Natural killer cell (primary cell): ENCODE measurements around the gene AXIN2. TPM values are rescaled to one million over a fixed set of nuclear protein-coding genes. Genes with fewer than 3 reads are reported as not detected.

Experiments
- ATAC-seq, 3 donors: fragments of 150-1000 bp in 2 of 3; fragments of 200-7000 bp in 1 of 3; cut with Tn5 transposase; 1 replicate in 1 of 3; 2 replicates in 2 of 3; pipeline ENCODE4 v1.10.0; 2021; ENCODE audit warnings: mild to moderate bottlenecking in 2 of 3, moderate library complexity in 2 of 3
- DNase-seq, 2 donors: peaks; one replicate each; pipeline versions ENCODE4 v3.0.0 to v3.0.0-alpha.2; 2013 to 2021; ENCODE audit warnings: mixed read lengths in 1 of 2
- H3K27ac ChIP-seq: one replicate; pipeline ENCODE4 v1.5.1; 2013; ENCODE audit warnings: mild to moderate bottlenecking, low read length
- H3K27me3 ChIP-seq: one replicate; pipeline ENCODE4 v1.6.1; 2013; ENCODE audit warnings: low read length; ENCODE audit not compliant: control insufficient read depth, insufficient read depth
- H3K36me3 ChIP-seq: one replicate; pipeline ENCODE4 v1.6.1; 2013; ENCODE audit warnings: low read length; ENCODE audit not compliant: control insufficient read depth, insufficient read depth
- H3K4me1 ChIP-seq: one replicate; pipeline ENCODE4 v1.6.1; 2013; ENCODE audit warnings: low read length; ENCODE audit not compliant: control insufficient read depth, insufficient read depth
- H3K4me3 ChIP-seq: one replicate; pipeline ENCODE4 v1.5.1; 2013; ENCODE audit warnings: low read length
- H3K9me3 ChIP-seq: one replicate; pipeline ENCODE4 v1.6.1; 2013; ENCODE audit warnings: low read length; ENCODE audit not compliant: control insufficient read depth, insufficient read depth
- H3K27ac Mint-ChIP-seq, 2 donors: one replicate each; pipeline ENCODE4 v1.8.0; 2022; ENCODE audit warnings: mild to moderate bottlenecking in 2 of 2, mixed read lengths in 2 of 2, moderate library complexity in 1 of 2
- H3K27me3 Mint-ChIP-seq, 2 donors: one replicate each; pipeline ENCODE4 v1.8.0; 2022; ENCODE audit warnings: low read depth in 2 of 2, mixed read lengths in 2 of 2
- H3K36me3 Mint-ChIP-seq: one replicate; pipeline ENCODE4 v1.8.0; 2022; ENCODE audit warnings: mixed read lengths
- H3K4me1 Mint-ChIP-seq, 2 donors: one replicate each; pipeline ENCODE4 v1.8.0; 2022; ENCODE audit warnings: mixed read lengths in 2 of 2
- H3K4me3 Mint-ChIP-seq: one replicate; pipeline ENCODE4 v1.8.0; 2022; ENCODE audit warnings: mild to moderate bottlenecking, moderate library complexity, mixed read lengths
- H3K9me3 Mint-ChIP-seq, 2 donors: one replicate each; pipeline ENCODE4 v1.8.0; 2022; ENCODE audit warnings: mixed read lengths in 2 of 2
- WGBS: methylation state at CpG from one replicate; pipeline ENCODE4 v1.1.7; 2013; ENCODE audit warnings: missing lambda C conversion rate; ENCODE audit not compliant: insufficient coverage; 5-methylcytosine and 5-hydroxymethylcytosine counted together
- intact Hi-C: fragments of 100-400 bp; cut with micrococcal nuclease; formaldehyde crosslinking; loops from one replicate; pipeline ENCODE4 v1.14.2; 2022
- total RNA-seq, 4 donors: library from RNA; stranded (reverse); fragments of 120-200 nt in 1 of 4; gene quantifications; one replicate each; pipeline versions ENCODE4 v1.2.3 to v1.2.4, GENCODE V29; 2013 to 2022
- TF ChIP-seq, protein P1 (sequence below): fragments of 200-600 bp; IDR thresholded peaks from one replicate; pipeline ENCODE4 v1.8.0; 2022; ENCODE audit warnings: antibody characterized with exemption

AXIN2 gene
- total RNA-seq, 3 donors from 2014 or later (not counting 1 experiment from before 2014, with no cell fraction given): 1.3 to 4.1 (median 1.7) TPM

DNA sequence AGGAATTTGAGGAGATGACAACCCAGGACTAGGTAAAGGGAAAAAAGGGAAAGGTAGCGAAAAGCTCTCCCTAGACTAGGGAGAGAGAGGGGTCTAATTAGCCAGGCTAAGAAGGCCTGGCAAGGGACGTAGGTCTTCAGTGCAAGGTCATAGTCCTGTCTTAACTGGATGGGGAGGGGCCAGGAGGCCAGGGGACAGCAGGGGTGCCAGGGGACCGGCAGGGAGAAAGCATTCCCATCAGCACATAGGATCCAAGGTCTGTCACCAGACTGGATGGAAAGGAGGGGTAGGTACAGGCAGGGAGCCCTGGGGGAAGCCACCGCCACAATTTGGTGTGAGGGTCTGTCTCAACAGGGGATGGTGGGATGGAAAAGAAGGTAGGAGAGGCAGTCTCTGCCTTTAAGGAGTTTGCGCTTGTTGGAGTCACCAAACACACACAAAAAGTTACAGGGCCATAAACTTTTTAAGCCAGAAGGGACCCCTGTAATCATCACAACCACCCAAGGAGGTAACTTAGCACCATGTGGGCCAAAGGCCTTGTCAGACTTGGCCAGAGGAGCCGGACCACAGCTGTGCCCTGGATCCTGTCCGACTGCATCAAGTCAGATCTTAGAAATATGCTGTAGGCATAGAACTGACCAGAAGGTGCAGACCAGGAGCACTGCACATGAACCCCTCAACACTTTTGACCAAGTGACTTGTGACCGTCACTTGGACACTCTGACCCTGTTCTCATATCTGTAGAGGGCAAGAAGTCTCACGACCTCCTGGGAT is 10.0 kb downstream of the AXIN2 start:
- Histone ChIP-seq H3K36me3 (no peaks in the 10 kb centered on the region), H3K27me3 (no peaks in the 10 kb centered on the region), H3K4me1 (peaks cover 4% of the 10 kb centered on the region), H3K4me3 (no peak overlapping the region), H3K27ac (no peak overlapping the region), H3K9me3 (no peaks in the 10 kb centered on the region)
- H3K27me3 Mint-ChIP-seq: peaks cover 0 to 6% of the 10 kb centered on the region in 2 donors
- no peak overlapping the region for H3K4me3 Mint-ChIP-seq
- TF ChIP-seq, protein P1, sequence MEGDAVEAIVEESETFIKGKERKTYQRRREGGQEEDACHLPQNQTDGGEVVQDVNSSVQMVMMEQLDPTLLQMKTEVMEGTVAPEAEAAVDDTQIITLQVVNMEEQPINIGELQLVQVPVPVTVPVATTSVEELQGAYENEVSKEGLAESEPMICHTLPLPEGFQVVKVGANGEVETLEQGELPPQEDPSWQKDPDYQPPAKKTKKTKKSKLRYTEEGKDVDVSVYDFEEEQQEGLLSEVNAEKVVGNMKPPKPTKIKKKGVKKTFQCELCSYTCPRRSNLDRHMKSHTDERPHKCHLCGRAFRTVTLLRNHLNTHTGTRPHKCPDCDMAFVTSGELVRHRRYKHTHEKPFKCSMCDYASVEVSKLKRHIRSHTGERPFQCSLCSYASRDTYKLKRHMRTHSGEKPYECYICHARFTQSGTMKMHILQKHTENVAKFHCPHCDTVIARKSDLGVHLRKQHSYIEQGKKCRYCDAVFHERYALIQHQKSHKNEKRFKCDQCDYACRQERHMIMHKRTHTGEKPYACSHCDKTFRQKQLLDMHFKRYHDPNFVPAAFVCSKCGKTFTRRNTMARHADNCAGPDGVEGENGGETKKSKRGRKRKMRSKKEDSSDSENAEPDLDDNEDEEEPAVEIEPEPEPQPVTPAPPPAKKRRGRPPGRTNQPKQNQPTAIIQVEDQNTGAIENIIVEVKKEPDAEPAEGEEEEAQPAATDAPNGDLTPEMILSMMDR: no peak
- H3K9me3 Mint-ChIP-seq: no peaks in the 10 kb centered on the region
- no peaks in the 10 kb centered on the region for H3K36me3 Mint-ChIP-seq
- intact Hi-C loops: no loop called here
- WGBS: 92% methylated on average over 9 of the region's 9 CpGs
- no peak for DNase-seq
- no peak for ATAC-seq
- H3K27ac Mint-ChIP-seq: no peak overlapping the region
- no peaks in the 10 kb centered on the region for H3K4me1 Mint-ChIP-seq

DNA sequence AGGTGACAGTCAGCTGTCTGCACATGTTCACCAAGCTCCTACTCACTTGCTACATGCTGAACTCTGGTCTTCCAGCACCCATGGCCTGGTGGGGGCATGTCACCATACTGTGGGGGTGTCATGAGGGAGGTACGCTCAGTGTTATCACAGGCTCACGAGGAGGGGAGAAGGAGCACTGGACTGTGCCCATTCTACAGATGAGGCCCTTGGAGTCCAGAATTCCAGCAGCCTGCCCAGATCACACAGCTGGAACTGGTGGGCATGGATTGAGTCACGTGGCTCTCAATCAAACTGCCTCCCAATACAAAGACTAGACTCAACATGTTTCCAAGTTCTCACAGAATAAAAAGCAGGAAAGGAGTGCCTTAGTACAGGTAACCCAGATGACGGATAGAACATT is 10.7 kb downstream of the AXIN2 start:
- Histone ChIP-seq H3K36me3 (no peaks in the 10 kb centered on the region), H3K9me3 (no peaks in the 10 kb centered on the region), H3K4me3 (no peak overlapping the region), H3K4me1 (peaks cover 4% of the 10 kb centered on the region), H3K27me3 (no peaks in the 10 kb centered on the region), H3K27ac (no peak overlapping the region)
- DNase-seq (no peak), ATAC-seq (no peak)
- whole genome bisulfite sequencing: 79% methylated on average over 4 of the region's 4 CpGs
- Mint-ChIP-seq H3K36me3 (no peaks in the 10 kb centered on the region), H3K4me3 (no peak overlapping the region), H3K4me1 (no peaks in the 10 kb centered on the region), H3K27me3 (peaks cover 0 to 6% of the 10 kb centered on the region in 2 donors), H3K9me3 (no peaks in the 10 kb centered on the region), H3K27ac (no peak overlapping the region)
- intact Hi-C loops: no loop called here
- TF ChIP-seq, protein P1: no peak

DNA sequence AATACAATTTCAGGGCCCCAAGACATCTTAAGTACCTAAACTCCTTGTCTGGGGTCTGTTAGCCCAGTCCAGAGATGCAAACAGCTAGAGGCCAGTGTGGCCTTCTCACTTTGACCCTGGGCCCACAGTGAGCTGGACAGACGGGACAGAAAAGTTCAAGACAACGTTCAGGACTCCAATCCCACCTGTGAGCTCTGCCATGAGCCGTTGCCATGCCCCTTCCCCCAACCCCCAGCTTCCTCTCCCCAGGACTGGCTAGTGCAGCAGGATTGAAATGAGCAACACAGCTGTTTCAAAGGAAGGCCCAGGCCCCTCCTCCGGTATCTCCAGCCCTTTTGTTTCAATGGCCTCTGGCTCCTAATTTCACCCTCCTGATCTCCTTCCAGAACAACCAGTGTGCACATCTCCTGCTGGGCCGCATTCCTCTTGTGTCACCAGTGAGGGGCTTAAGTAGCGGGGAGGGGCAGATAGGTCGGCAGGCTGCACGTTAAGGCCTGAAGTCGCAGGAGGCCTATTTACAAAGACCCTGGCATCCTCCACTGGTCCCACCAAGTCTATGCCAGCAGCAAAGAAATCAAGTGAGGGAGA is 11.3 kb downstream of the AXIN2 start:
- no peak for DNase-seq
- H3K27me3 ChIP-seq: no peaks in the 10 kb centered on the region
- Mint-ChIP-seq H3K27ac (no peak overlapping the region), H3K36me3 (no peaks in the 10 kb centered on the region), H3K9me3 (no peaks in the 10 kb centered on the region), H3K4me3 (no peak overlapping the region), H3K27me3 (peaks cover 0 to 6% of the 10 kb centered on the region in 2 donors), H3K4me1 (no peaks in the 10 kb centered on the region)
- ATAC-seq: no peak
- H3K27ac ChIP-seq: no peak overlapping the region
- H3K36me3 ChIP-seq: no peaks in the 10 kb centered on the region
- H3K4me1 ChIP-seq: peaks cover 4% of the 10 kb centered on the region
- WGBS: 85% methylated on average over 9 of the region's 9 CpGs
- H3K9me3 ChIP-seq: no peaks in the 10 kb centered on the region
- TF ChIP-seq, protein P1: no peak
- no peak overlapping the region for H3K4me3 ChIP-seq
- intact Hi-C loops: no loop called here
